ENCODE results near the gene SP1.
"Not testable (repeated sequence)": the region's sequence is repeated elsewhere in the genome, so short reads cannot be mapped to it uniquely, and the experiment has no call there.

Gene SP1

DNA sequence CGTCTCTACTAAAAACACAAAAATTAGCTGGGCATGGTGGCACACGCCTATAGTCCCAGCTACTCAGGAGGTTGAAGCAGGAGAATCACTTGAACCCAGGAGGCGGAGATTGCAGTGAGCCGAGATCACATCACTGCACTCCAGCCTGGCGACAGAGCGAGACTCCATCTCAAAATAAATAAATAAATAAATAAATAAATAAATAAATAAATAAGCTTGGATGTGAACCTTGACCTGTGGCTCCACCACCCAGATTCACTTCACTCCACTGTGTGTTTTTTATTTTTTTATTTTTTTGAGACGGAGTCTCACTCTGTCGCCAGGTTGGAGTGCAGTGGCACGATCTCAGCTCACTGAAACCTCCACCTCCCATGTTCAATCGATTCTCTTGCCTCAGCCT, 18.3 kb upstream of the SP1 start:
- not testable (repeated sequence) for DNase-seq (ENCODE audit: low read depth)

DNA sequence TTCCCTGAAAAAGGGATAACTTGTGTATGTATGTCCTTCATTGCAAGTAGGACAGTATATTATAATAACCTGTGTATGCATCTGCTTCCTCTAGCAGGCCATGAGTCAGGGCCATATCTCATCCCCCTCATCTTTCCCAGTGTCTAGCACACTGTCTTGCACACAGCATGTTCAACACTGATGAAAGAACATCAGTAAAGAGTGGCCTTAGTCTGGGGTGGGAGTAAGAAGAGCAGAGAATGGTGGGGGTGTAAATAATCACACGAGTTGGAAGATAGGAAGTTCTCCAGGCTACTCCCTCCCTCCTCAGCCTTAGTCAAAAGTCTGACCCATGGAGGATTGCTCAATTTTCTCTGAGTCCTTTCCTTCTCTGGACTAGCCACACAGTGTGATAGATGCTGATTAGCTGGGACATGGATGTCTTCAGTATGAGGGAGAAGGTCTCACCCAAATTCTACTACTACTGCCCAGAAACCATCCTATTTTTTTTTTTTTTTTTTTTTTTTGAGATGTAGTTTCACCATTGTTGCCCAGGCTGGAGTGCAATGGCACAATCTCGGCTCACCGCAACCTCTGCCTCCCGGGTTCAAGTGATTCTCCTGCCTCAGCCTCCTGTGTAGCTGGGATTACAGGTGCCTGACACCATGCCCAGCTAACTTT, 14.6 kb upstream of the SP1 start:
- no peak for DNase-seq (ENCODE audit: low read depth)

DNA sequence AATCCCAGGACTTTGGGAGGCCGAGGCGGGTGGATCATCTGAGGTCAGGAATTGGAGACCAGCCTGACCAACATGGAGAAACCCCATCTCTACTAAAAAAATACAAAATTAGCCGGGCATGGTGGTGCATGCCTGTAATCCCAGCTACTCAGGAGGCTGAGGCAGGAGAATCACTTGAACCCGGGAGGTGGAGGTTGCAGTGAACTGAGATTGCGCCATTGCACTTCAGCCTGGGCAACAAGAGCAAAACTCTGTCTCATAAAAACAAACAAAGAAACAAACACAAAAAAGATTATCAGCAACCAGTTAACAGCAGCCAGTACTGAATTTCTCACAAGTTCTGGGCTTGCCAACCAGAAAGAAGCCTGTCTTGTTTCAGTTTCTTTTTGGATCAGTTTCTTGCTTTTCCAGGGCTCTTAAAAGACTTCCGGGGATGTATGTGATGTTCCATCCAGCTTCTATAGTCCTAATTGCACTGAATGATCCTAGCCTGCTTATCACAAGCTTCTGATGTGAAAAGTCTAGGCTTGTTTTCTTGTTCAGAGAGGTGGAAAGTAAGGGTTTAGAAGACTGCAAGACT, 6.3 kb upstream of the SP1 start:
- DNase-seq (ENCODE audit: low read depth), result not testable (repeated sequence)

DNA sequence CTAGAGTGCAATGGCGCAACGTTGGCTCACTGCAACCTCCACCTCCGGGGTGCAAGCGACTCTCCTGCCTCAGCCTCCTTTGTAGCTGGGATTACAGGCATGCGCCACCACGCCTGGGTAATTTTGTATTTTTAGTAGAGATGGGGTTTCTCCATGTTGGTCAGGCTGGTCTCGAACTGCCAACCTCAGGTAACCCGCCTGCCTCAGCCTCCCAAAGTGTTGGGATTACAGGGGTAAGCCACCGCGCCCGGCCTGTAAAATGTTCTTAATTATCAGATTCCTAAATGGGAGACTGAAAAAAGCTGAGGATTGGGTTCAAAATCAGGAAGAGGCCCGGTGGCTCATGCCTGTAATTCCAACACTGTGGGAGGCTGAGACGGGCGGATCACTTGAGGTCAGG, 5.7 kb upstream of the SP1 start:
- DNase-seq (ENCODE audit: low read depth), result not testable (repeated sequence)

DNA sequence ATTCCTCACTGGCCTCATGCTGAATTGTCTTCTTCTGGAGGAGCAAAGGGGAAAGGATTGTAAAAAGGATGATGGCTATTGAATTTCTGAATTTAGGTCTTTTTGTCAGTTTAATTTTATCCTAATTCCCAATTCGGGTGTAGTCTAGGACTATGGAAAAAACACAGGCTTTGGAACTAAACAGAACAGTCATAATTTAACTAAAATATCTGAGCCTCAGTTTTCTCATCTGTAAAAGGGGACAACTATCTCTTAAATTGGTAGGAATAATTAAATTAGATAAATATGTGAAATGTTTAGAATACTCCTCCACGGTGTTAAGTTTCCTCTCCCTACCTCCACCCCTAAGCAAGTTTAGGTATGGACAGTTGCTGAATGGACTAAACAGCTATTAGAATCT, 3.2 kb upstream of the SP1 start:
- no peak for DNase-seq (ENCODE audit: low read depth)

DNA sequence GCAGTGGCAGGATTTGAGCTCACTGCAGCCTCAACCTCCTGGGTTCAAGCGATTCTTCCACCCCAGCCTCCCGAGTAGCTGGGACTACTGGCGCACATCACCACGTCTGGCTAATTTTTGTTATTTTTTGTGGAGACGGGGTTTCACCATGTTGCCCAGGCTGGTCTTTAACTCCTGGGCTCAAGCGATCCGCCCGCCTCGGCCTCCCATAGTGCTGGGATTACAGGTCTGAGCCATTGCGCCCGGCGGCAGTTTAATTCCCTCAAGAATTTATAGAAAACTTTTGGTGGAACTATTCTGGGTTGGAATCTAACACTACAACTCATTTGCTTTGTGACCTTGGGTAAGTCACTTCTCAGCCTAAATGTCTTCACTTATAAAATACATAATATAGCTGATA, 1.8 kb upstream of the SP1 start:
- no peak for DNase-seq (ENCODE audit: low read depth)

DNA sequence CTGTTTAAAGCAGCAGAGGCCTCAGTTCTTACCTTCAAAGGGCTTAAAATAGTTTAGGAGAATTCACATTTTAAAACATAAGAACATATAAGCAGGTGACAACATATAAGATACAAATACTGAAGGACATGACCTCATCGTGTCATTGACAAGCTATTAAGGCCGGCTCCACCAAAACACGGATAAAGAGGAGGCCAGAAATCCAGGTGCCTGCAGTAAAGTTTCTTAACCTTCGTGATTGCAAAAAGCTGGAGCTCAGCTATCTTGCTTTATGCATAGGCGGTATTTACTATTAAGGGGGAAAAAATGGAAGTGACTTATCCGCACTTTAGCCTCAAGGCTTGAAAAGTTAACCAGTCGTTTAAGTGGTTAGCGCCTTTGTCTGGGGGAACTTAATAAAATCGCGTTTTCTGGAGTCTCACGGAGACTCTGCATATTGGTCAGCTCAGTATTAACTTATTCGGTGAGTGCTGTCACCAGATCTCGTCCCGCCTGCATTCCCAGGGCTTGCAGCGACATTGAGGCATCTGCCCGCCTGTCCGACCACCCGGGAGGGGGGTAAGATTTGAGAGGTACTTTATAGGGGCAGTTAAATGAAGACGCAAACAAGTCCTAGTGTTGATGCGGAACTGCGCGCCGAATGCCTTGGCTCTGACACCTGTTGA, 1.1 kb upstream of the SP1 start:
- no peak for DNase-seq (ENCODE audit: low read depth)

DNA sequence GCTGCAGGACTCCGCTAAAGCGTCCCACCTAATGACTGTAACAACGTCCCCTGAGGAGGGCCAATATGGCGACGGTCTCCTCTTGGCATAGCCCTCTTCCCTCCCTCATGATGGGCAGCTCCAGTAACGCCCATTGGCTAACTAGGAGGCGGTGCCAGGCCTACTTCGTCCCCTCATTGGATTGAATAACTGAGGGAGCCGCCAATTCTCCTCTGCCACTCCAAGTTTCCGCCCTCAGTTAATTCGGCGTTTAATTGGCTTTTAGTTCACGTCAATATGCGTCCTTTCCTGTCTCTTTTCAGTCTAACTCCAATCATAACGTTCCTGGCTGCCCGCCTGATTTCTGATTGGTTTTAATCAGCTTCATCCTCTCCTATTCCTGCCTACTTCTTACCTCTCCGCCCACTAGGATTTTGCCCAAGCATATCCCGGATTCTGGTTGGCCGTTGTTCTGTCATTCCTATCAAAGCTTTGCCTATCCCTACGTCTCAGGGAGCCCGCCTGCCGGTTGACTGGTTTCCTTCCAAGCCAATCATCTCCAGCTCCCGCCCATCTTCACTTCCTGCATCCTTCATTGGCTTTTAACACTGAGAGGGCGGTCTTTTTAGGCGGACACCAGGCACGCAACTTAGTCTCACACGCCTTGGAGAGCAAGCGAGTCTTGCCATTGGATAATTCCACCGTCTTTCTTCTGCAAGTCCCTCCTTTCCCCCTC, 430 bp upstream of the SP1 start:
- peak; percentile 87 for DNase-seq (ENCODE audit: low read depth)

DNA sequence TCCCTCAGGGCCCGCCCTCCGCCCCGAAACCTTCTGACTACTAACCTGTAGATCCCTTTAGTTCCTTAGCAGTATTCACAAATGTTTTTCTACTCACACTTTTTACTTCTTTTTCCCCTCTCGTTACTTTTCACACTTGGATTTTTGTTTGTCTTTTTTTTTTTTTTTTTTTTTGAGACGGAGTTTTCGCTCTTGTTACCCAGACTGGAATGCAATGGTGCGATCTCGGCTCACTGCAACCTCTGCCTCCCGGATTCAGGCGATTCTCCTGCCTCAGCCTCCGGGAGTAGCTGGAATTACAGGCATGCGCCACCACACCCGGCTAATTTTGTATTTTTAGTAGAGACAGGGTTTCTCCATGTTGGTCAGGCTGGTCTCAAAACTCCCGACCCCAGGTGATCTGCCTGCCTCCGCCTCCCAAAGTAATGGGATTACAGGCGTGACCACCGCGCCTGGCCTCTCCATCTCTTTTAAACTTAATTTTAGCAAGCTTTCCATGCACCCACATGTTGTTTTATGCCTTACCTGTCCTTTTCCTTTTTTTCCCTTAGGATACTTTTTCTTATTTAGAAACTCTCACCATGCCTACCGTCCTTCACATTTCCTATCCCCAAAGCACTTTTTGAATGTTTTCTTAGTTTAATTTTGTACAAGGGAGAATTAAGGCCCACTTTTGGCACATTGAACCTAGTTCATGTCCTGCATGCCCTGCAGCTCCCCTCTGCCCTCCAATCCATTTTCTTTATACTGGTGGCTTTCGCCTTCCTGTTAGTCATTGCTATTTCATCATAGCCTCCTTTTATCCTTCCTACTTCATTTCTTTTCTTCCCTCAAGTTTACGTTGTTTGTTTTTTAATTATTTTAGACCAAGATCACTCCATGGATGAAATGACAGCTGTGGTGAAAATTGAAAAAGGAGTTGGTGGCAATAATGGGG, 1.1 kb downstream of the SP1 start:
- no peak for DNase-seq (ENCODE audit: low read depth)

DNA sequence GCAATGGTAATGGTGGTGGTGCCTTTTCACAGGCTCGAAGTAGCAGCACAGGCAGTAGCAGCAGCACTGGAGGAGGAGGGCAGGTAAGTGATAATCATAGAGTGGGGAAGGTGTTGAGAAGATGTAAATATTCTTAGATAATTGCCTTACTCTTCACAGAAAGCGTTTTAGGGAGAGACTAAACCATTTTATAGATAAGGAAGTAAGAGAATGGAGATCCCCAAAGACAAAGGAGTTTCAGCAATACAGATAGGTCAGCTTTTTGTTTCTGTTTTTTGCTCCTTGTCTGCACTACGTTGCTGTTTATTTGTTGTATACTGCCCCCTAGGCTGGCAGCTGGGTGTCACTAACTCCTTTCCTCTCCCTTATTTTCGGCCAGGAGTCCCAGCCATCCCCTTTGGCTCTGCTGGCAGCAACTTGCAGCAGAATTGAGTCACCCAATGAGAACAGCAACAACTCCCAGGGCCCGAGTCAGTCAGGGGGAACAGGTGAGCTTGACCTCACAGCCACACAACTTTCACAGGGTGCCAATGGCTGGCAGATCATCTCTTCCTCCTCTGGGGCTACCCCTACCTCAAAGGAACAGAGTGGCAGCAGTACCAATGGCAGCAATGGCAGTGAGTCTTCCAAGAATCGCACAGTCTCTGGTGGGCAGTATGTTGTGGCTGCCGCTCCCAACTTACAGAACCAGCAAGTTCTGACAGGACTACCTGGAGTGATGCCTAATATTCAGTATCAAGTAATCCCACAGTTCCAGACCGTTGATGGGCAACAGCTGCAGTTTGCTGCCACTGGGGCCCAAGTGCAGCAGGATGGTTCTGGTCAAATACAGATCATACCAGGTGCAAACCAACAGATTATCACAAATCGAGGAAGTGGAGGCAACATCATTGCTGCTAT, 2.0 kb downstream of the SP1 start:
- DNase-seq (ENCODE audit: low read depth), result no peak

DNA sequence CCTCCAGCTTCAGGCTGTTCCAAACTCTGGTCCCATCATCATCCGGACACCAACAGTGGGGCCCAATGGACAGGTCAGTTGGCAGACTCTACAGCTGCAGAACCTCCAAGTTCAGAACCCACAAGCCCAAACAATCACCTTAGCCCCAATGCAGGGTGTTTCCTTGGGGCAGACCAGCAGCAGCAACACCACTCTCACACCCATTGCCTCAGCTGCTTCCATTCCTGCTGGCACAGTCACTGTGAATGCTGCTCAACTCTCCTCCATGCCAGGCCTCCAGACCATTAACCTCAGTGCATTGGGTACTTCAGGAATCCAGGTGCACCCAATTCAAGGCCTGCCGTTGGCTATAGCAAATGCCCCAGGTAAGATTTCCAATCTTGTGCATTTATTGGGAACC, 3.3 kb downstream of the SP1 start:
- no peak for DNase-seq (ENCODE audit: low read depth)

DNA sequence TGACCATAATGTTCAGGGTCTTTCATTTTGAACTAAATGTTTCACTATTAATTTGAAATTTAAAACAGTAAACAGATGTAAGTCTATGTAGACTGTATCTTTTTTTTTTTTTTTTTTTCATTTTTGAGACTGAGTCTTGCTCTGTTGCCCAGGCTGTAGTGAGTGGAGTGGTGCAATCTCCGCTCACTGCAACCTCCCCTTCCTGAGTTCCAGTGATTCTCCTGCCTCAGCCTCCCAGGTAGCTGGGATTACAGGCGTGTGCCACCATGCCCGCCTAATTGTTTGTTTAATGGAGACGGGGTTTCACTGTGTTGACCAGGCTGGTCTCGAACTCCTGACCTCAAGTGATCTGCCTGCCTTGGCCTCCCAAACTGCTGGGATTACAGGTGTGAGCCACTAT, 6.4 kb downstream of the SP1 start:
- DNase-seq (ENCODE audit: low read depth), result not testable (repeated sequence)

DNA sequence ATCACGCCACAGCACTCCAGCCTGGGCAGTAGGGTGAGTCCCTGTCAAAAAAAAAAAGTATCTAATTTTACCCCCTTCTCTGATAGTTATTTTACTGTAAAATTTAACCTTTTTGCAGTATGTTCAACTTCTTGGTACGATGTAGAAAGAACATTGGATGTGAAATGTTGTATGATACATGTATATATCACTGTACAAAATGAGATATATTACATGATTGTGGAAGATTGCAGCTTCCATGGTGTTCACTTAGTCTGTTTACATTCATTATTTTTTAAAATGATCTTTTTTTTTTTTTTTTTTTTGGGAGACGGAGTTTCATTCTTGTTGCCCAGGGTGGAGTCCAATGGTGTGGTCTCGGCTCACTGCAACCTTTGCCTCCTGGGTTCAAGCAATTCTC, 9.0 kb downstream of the SP1 start:
- DNase-seq (ENCODE audit: low read depth), result no peak

DNA sequence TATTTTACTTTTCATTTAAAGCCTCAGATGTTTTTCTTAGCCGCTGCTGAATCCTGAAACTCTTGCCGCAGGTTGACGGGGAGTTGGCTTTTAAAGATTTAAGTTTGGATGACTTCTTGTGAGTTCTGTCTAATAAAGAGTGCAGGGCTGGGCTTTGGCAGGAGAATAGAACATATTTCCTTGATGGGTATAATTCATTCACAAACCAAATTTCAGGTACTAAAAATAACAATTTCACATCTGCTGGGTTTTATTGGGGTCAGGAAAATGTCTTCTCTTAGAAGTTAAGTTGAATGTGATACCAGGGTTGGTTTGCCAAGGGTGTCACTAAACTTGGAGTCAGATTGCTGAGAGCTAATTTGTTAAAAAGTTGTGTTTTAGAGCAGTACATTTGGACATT, 9.7 kb downstream of the SP1 start:
- DNase-seq (ENCODE audit: low read depth), result no peak

DNA sequence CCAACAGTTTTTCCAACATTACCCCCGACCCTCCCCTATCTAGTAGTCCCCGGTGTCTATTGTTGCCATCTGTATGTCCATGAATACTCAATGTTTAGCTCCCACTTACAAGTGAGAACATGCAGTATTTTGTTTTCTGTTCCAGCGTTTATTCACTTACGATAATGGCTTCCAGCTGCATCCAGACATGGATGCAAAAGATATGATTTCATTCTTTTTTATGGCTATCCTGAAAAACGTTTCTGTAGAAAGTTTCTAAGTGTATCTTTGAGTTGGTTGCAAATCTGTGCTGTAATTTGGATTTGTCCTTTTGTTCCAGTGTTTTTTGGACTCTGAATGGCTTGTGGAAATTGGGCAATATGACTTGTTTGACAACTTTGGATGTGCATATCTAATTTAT, 11.7 kb downstream of the SP1 start:
- no peak for DNase-seq (ENCODE audit: low read depth)

DNA sequence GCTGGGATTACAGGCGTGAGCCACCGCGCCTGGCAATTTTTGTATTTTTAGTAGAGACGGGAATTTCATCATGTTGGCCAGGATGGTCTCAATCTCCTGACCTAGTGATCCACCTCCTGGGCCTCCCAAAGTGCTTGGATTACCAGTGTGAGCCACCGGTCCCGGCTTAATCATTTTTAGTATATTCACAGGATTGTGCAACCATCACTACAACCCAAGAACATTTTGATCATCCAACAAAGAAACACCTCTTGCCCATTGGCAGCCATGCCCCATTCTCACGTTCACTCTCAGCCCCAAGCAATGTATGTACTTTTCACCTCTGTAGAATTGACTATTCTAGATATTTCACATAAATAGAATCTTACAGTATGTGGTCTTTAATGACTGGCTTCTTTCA, 19.9 kb downstream of the SP1 start:
- DNase-seq (ENCODE audit: low read depth), result no peak

DNA sequence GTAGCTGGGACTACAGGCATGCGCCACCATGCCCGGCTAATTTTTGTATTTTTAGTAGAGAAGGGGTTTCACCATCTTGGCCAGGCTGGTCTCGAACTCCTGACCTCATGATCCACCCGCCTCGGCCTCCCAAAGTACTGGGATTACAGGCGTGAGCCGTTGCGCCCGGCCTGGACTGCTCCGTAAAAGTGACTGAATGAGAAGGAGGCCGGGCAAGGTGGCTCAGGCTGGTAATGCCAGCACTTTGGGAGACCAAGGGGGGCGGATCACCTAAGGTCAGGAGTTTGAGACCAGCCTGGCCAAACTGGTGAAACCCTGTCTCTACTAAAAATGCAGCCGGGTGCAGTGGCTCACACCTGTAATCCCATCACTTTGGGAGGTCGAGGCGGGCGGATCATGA, 22.4 kb downstream of the SP1 start:
- DNase-seq (ENCODE audit: low read depth), result not testable (repeated sequence)

DNA sequence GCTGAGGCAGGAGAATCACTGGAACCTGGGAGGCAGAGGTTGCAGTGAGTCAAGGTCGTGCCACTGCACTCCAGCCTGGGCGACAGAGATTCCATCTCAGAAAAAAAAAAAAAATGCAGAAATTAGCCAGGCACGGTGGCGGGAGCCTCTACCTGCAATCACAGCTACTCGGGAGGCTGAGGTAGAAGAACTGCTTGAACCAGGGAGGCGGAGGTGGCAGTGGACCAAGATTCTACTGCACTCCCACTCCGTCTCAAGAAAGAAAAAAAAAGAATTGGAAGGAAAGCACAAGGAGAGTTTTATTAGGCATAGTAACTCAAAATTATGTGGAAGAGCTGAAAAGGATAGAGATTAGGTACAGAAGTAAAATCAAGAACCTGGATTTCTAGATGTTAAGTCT, 22.9 kb downstream of the SP1 start:
- DNase-seq (ENCODE audit: low read depth), result no peak

DNA sequence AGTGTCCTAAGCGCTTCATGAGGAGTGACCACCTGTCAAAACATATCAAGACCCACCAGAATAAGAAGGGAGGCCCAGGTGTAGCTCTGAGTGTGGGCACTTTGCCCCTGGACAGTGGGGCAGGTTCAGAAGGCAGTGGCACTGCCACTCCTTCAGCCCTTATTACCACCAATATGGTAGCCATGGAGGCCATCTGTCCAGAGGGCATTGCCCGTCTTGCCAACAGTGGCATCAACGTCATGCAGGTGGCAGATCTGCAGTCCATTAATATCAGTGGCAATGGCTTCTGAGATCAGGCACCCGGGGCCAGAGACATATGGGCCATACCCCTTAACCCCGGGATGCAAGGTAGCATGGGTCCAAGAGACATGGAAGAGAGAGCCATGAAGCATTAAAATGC, 31.0 kb downstream of the SP1 start:
- no peak for DNase-seq (ENCODE audit: low read depth)

DNA sequence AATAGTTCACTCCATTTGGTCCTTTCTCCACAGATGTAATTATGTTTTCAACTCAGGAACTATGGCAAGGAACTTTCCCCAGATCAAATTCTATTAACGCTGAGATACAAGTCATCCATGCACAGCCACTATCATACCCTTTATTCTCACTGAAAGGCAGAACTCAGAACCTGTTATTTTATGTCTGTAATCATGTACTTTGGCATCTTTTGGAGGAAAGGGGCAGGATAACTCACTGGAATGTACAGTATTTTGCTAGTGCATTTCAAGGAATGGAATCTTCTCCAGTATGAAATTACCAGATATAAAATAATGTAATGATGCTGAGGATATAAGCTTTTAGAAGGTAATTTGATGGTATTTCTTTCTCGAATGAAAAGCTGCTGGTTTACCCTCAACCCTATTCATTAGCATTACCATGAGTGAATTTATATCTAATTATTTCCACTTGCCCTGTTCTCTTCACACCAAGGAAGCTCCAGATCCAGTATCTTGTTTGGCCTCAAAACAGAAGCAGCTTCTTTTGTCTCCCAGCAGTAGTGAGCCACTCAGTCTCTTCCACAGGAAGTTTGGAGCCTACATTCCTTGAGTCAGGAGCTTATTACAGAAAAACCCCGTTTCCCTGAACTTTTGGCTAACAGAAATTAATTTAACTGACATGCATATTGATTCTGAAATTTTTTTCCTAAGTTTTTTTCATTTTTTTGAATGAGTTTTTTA, 33.7 kb downstream of the SP1 start:
- no peak for DNase-seq (ENCODE audit: low read depth)
